Measurements from ENCODE around the gene PRR15L.

The PRR15L gene

GRCh38 chr17:47982645-47983390 lies 25.1 kb upstream of the PRR15L start:
- Mint-ChIP-seq H3K27me3 (no peaks in the 10 kb centered on the region), H3K4me3 (peak overlapping the region; percentile 18 to 24), H3K4me1 (ENCODE audit: low read depth in 2 of 2) (peaks cover 12 to 22% of the 10 kb centered on the region in 2 donors), H3K36me3 (ENCODE audit: insufficient read depth) (peaks cover 23% of the 10 kb centered on the region), H3K9me3 (no peaks in the 10 kb centered on the region), H3K27ac (peak overlapping the region in 1 of 2 donors; percentile 52)
- DNase-seq = no peak
- no peak for ATAC-seq (replicated peaks)

- H3K27me3 Mint-ChIP-seq = no peaks in the 10 kb centered on the region
- peak overlapping the region; percentile 18 to 53 for H3K4me3 Mint-ChIP-seq
- H3K36me3 Mint-ChIP-seq (ENCODE audit: insufficient read depth) = peaks cover 29% of the 10 kb centered on the region
- H3K27ac Mint-ChIP-seq = peak overlapping the region; percentile 32 to 52
- ATAC-seq (replicated peaks) (no peak), DNase-seq (no peak)
- no peaks in the 10 kb centered on the region for H3K9me3 Mint-ChIP-seq
- peaks cover 12 to 22% of the 10 kb centered on the region in 2 donors for H3K4me1 Mint-ChIP-seq (ENCODE audit: low read depth in 2 of 2)
These were observed 24.5 kb upstream of the PRR15L start for GRCh38 chr17:47982091-47982617.

DNA sequence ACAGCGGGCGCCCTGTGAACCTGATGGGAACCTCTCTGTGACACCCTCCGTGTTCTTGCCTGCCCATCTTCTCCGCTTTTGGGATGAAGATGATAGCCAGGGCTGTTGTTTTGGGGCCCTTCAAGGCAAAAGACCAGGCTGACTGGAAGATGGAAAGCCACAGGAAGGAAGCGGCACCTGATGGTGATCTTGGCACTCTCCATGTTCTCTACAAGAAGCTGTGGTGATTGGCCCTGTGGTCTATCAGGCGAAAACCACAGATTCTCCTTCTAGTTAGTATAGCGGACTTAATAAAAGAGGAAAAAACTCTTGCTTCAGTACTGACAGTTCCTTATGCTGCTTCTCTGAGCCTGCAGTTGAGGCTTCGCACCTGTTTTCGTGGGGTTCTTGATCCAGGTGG lies 23.8 kb upstream of the PRR15L start:
- H3K9me3 Mint-ChIP-seq = no peaks in the 10 kb centered on the region
- H3K4me3 Mint-ChIP-seq = peak overlapping the region; percentile 18 to 53
- peak in 1 of 3 experiments; percentile 8 for DNase-seq

GRCh38 chr17:47980541-47980940 lies 22.9 kb upstream of the PRR15L start:
- no peaks in the 10 kb centered on the region for H3K27me3 Mint-ChIP-seq
- peak overlapping the region in 1 of 2 donors; percentile 53 for H3K4me3 Mint-ChIP-seq
- no peaks in the 10 kb centered on the region for H3K9me3 Mint-ChIP-seq
- DNase-seq = no peak
- peak overlapping the region; percentile 32 to 59 for H3K27ac Mint-ChIP-seq
- H3K36me3 Mint-ChIP-seq (ENCODE audit: insufficient read depth) = peaks cover 42% of the 10 kb centered on the region
- peaks cover 15 to 26% of the 10 kb centered on the region in 2 donors for H3K4me1 Mint-ChIP-seq (ENCODE audit: low read depth in 2 of 2)
- no peak for ATAC-seq (replicated peaks)

More for the DNA sequence above, 23.8 kb upstream of the PRR15L start:
- ATAC-seq (replicated peaks) = peak; percentile 72
- H3K27me3 Mint-ChIP-seq = no peaks in the 10 kb centered on the region
- peaks cover 12 to 22% of the 10 kb centered on the region in 2 donors for H3K4me1 Mint-ChIP-seq (ENCODE audit: low read depth in 2 of 2)
- peaks cover 36% of the 10 kb centered on the region for H3K36me3 Mint-ChIP-seq (ENCODE audit: insufficient read depth)
- peak overlapping the region in 1 of 2 donors; percentile 32 for H3K27ac Mint-ChIP-seq

DNA sequence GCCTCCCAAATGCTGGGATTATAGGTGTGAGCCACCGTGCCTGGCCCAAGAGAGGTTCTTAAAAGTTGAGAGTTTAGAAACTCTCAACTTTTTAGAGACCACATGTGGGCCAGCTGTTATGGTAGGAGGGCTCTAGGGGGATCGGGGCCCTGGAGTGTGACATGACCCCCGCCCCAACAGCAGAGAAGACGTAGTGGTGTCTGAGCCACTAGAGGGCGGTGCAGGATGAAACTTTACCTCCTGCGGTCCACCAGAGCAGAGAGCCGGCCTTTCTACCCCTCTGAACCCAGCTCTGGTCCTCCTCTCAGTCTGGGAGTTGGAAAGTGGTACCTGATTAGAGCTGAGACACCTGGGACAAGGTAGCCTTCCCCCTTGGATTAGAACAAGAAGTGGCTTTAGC lies 20.6 kb upstream of the PRR15L start:
- H3K27me3 Mint-ChIP-seq = no peaks in the 10 kb centered on the region
- DNase-seq = peak; percentile 24 to 34 (median 31)
- peaks cover 18 to 26% of the 10 kb centered on the region in 2 donors for H3K4me1 Mint-ChIP-seq (ENCODE audit: low read depth in 2 of 2)
- ATAC-seq (replicated peaks) = peak; percentile 69
- H3K4me3 Mint-ChIP-seq = no peak overlapping the region
- no peak overlapping the region for H3K27ac Mint-ChIP-seq
- peaks cover 50% of the 10 kb centered on the region for H3K36me3 Mint-ChIP-seq (ENCODE audit: insufficient read depth)
- no peaks in the 10 kb centered on the region for H3K9me3 Mint-ChIP-seq

- H3K9me3 Mint-ChIP-seq = no peaks in the 10 kb centered on the region
- peaks cover 52% of the 10 kb centered on the region for H3K36me3 Mint-ChIP-seq (ENCODE audit: insufficient read depth)
- H3K4me3 Mint-ChIP-seq = no peak overlapping the region
- H3K27ac Mint-ChIP-seq = no peak overlapping the region
- ATAC-seq (replicated peaks) = no peak
- DNase-seq = no peak
- H3K4me1 Mint-ChIP-seq (ENCODE audit: low read depth in 2 of 2) = peaks cover 16 to 24% of the 10 kb centered on the region in 2 donors
- no peaks in the 10 kb centered on the region for H3K27me3 Mint-ChIP-seq
These were observed 18.1 kb upstream of the PRR15L start for GRCh38 chr17:47975823-47976205.

GRCh38 chr17:47975189-47975822 lies 17.6 kb upstream of the PRR15L start:
- Mint-ChIP-seq H3K36me3 (ENCODE audit: insufficient read depth) (peaks cover 52% of the 10 kb centered on the region), H3K9me3 (no peaks in the 10 kb centered on the region), H3K4me1 (ENCODE audit: low read depth in 2 of 2) (peaks cover 19 to 24% of the 10 kb centered on the region in 2 donors), H3K27ac (no peak overlapping the region), H3K4me3 (no peak overlapping the region), H3K27me3 (no peaks in the 10 kb centered on the region)
- DNase-seq (no peak), ATAC-seq (replicated peaks) (no peak)

DNA sequence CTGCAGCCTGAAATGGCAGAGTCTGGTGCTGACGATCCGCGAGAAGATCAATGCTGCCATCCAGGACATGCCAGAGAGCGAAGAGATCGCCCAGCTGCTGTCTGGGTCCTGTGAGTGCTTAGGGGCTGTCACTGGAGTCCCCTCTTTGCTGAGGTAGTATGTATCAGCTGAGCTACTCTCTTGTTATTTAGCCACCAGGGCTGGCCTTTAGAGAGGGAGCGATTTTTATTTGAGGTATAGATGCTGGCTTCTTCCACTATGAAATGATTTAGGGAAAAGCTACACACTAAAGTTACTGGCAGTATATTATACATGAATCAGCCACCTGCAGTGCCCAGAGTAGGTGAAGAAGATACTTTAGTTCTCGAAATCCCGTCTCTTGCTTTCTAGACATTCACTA lies 15.9 kb upstream of the PRR15L start:
- H3K9me3 Mint-ChIP-seq = no peaks in the 10 kb centered on the region
- no peaks in the 10 kb centered on the region for H3K27me3 Mint-ChIP-seq
- ATAC-seq (replicated peaks) (no peak), DNase-seq (no peak)
- H3K27ac Mint-ChIP-seq = no peak overlapping the region
- peaks cover 49% of the 10 kb centered on the region for H3K36me3 Mint-ChIP-seq (ENCODE audit: insufficient read depth)
- no peak overlapping the region for H3K4me3 Mint-ChIP-seq
- peaks cover 27 to 32% of the 10 kb centered on the region in 2 donors for H3K4me1 Mint-ChIP-seq (ENCODE audit: low read depth in 2 of 2)

GRCh38 chr17:47970725-47971499 lies 13.2 kb upstream of the PRR15L start, which contains the start of gene CDK5RAP3:
TSS of gene CDK5RAP3 (plus strand) at chr17:47971113. CDS start at chr17:47971147, 34 bp downstream.
- no peaks in the 10 kb centered on the region for H3K27me3 Mint-ChIP-seq
- H3K9me3 Mint-ChIP-seq = no peaks in the 10 kb centered on the region
- ATAC-seq (replicated peaks) = peak; percentile 96
- peaks cover 27 to 32% of the 10 kb centered on the region in 2 donors for H3K4me1 Mint-ChIP-seq (ENCODE audit: low read depth in 2 of 2)
- H3K4me3 Mint-ChIP-seq = peak within 1 kb of the TSS; percentile 95 to 98
- H3K36me3 Mint-ChIP-seq (ENCODE audit: insufficient read depth) = peaks cover 27% of the 10 kb centered on the region
- peak within 1 kb of the TSS; percentile 86 to 96 for H3K27ac Mint-ChIP-seq
- DNase-seq = peak; percentile 97

- no peak for DNase-seq
- Mint-ChIP-seq H3K4me3 (peak overlapping the region; percentile 95 to 98), H3K4me1 (ENCODE audit: low read depth in 2 of 2) (peaks cover 22 to 27% of the 10 kb centered on the region in 2 donors), H3K36me3 (ENCODE audit: insufficient read depth) (peaks cover 23% of the 10 kb centered on the region), H3K27me3 (no peaks in the 10 kb centered on the region), H3K27ac (peak overlapping the region; percentile 86 to 96), H3K9me3 (no peaks in the 10 kb centered on the region)
- no peak for ATAC-seq (replicated peaks)
These were observed 12.4 kb upstream of the PRR15L start for GRCh38 chr17:47969930-47970724.

DNA sequence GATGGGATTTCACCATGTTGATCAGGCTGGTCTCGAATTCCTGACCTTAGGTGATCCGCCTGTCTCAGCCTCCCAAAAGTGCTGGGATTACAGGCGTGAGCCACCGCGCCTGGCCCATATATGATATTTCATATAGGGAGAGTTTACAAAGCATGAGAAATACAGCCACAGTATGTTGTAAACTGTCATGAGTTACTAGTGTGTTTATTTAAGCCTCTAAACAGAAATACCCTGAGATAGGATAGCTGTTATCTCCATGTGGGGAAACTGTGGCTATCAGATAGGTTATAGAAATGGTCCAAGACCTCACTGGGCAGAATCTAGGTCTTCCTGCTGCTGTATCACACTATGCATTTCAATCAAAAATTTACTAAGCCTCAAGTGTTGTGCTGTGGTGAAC lies 11.2 kb upstream of the PRR15L start:
- Mint-ChIP-seq H3K4me3 (no peak overlapping the region), H3K36me3 (ENCODE audit: insufficient read depth) (peaks cover 18% of the 10 kb centered on the region), H3K27ac (no peak overlapping the region), H3K4me1 (ENCODE audit: low read depth in 2 of 2) (peaks cover 22 to 27% of the 10 kb centered on the region in 2 donors), H3K9me3 (no peaks in the 10 kb centered on the region), H3K27me3 (no peaks in the 10 kb centered on the region)
- no peak for DNase-seq
- ATAC-seq (replicated peaks) = no peak

- H3K4me3 Mint-ChIP-seq = no peak overlapping the region
- H3K4me1 Mint-ChIP-seq (ENCODE audit: low read depth in 2 of 2) = peaks cover 22 to 25% of the 10 kb centered on the region in 2 donors
- no peaks in the 10 kb centered on the region for H3K27me3 Mint-ChIP-seq
- no peak overlapping the region for H3K27ac Mint-ChIP-seq
- ATAC-seq (replicated peaks) = no peak
- H3K9me3 Mint-ChIP-seq = no peaks in the 10 kb centered on the region
- DNase-seq = no peak
- H3K36me3 Mint-ChIP-seq (ENCODE audit: insufficient read depth) = peaks cover 12% of the 10 kb centered on the region
These were observed 10.0 kb upstream of the PRR15L start for GRCh38 chr17:47967607-47968252.
